Keratinocyte (primary cell): ENCODE results near the gene CLMN. TPM values are rescaled to one million over a fixed set of nuclear protein-coding genes. Genes with fewer than 3 reads are reported as not detected.

Source experiments
- DNase-seq: peaks from one replicate; pipeline ENCODE4 v3.0.0-alpha.2; 2011; ENCODE audit warnings: low read depth, missing footprints, low spot score
- FAIRE-seq: peaks from 2 replicates; lab custom pipeline; 2011; peaks lifted over from hg19 to GRCh38; lab: Jason Lieb, UNC
- H2AFZ ChIP-seq: 2 replicates; pipeline ENCODE4 v1.6.0; 2012; ENCODE audit warnings: low read length, control low read depth, inconsistent platforms; ENCODE audit not compliant: control insufficient read depth
- H3K27ac ChIP-seq: 2 replicates; pipeline ENCODE4 v1.5.1; 2011; ENCODE audit warnings: low read length; ENCODE audit not compliant: control insufficient read depth, insufficient read depth
- H3K27me3 ChIP-seq: 3 replicates; pipeline ENCODE4 v1.6.0; 2011; ENCODE audit warnings: low read length; ENCODE audit not compliant: control insufficient read depth, insufficient read depth; ENCODE audit errors: extremely low read depth
- H3K36me3 ChIP-seq, 2 experiments: 2 replicates in 1 of 2; 3 replicates in 1 of 2; pipeline ENCODE4 v1.5.1; 2011; ENCODE audit warnings: low read length in 2 of 2, mild to moderate bottlenecking in 1 of 2; ENCODE audit not compliant: control insufficient read depth in 2 of 2, insufficient read depth in 2 of 2; ENCODE audit errors: extremely low read depth in 1 of 2
- H3K4me1 ChIP-seq: 3 replicates; pipeline ENCODE4 v1.5.1; 2011; ENCODE audit warnings: low read length; ENCODE audit not compliant: control insufficient read depth, insufficient read depth; ENCODE audit errors: extremely low read depth
- H3K4me2 ChIP-seq: 3 replicates; pipeline ENCODE4 v1.6.0; 2011; ENCODE audit warnings: low read depth, low read length; ENCODE audit not compliant: control insufficient read depth, insufficient read depth; ENCODE audit errors: extremely low read depth
- H3K4me3 ChIP-seq, 3 experiments: fragments of 200-600 bp in 1 of 3; sonication (generic) in 1 of 3; 2 replicates in 2 of 3; 3 replicates in 1 of 3; pipeline ENCODE4 v1.5.1; 2011 to 2016; ENCODE audit warnings: low read length in 3 of 3, mild to moderate bottlenecking in 3 of 3, control low read depth in 2 of 3, inconsistent platforms in 1 of 3, low read depth in 1 of 3, mixed read lengths in 1 of 3, mixed run types in 1 of 3, moderate library complexity in 1 of 3; ENCODE audit not compliant: control insufficient read depth in 2 of 3, insufficient read depth in 2 of 3; ENCODE audit errors: extremely low read depth in 1 of 3
- H3K79me2 ChIP-seq: 2 replicates; pipeline ENCODE4 v1.6.0; 2012; ENCODE audit warnings: low read length; ENCODE audit not compliant: control insufficient read depth, insufficient read depth
- H3K9ac ChIP-seq: 3 replicates; pipeline ENCODE4 v1.6.0; 2011; ENCODE audit warnings: low read length; ENCODE audit not compliant: control insufficient read depth, insufficient read depth; ENCODE audit errors: extremely low read depth
- H3K9me1 ChIP-seq: 3 replicates; pipeline ENCODE4 v1.6.0; 2011; ENCODE audit warnings: low read length; ENCODE audit not compliant: control insufficient read depth, insufficient read depth; ENCODE audit errors: extremely low read depth
- H3K9me3 ChIP-seq: 2 replicates; pipeline ENCODE4 v1.5.1; 2012; ENCODE audit warnings: low read depth, low read length; ENCODE audit not compliant: control insufficient read depth
- H4K20me1 ChIP-seq: 3 replicates; pipeline ENCODE4 v1.6.0; 2011; ENCODE audit warnings: low read length; ENCODE audit not compliant: control insufficient read depth, insufficient read depth; ENCODE audit errors: extremely low read depth
- CTCF ChIP-seq, 3 experiments: IDR thresholded peaks in 1 of 3; conservative IDR thresholded peaks in 1 of 3; optimal IDR thresholded peaks in 1 of 3; 2 replicates in 2 of 3; 3 replicates in 1 of 3; pipeline versions ENCODE3 to v1.5.1; 2011; ENCODE audit warnings: low read length in 3 of 3, mild to moderate bottlenecking in 3 of 3, moderate library complexity in 2 of 3, control low read depth in 1 of 3, inconsistent platforms in 1 of 3; ENCODE audit not compliant: insufficient read depth in 2 of 3; ENCODE audit errors: extremely low read depth in 1 of 3
- EZH2 ChIP-seq: IDR thresholded peaks from one replicate; pipeline ENCODE4 v1.6.1; 2012; ENCODE audit warnings: inconsistent platforms, mild to moderate bottlenecking, low read length, moderate library complexity
- dilution Hi-C: fragments of 300-500 bp; cut with MboI; formaldehyde crosslinking; loops from one replicate; pipeline ENCODE4 v1.7.0; 2020; ENCODE audit warnings: low sequenced_read_pairs; ENCODE audit not compliant: extremely low pct_ligation_motif_present
- polyA plus RNA-seq, 5 experiments: library from polyadenylated mRNA; depleted of rRNA in 3 of 5; stranded (reverse) in 3 of 5; stranded (forward) in 1 of 5; unstranded in 1 of 5; fragments of >200 nt; gene quantifications; 1 replicate in 1 of 5; 2 replicates in 3 of 5; 3 replicates in 1 of 5; pipeline versions ENCODE4 v1.2.1 to v1.2.3, GENCODE V29; 2011 to 2012; ENCODE audit warnings: missing spikeins in 2 of 5, low read depth in 1 of 5, low replicate concordance in 1 of 5

The CLMN gene
- polyA plus RNA-seq, 1 donor (not counting 4 experiments of a cell fraction or from before 2014, with no cell fraction given), result 6.1 TPM

- DNase-seq, result no peak
- no peak overlapping the region for H3K9ac ChIP-seq
- H3K27ac ChIP-seq, result no peak overlapping the region
- H3K4me3 ChIP-seq, result no peak overlapping the region
- no peak overlapping the region for H3K4me2 ChIP-seq
- H3K27me3 ChIP-seq, result no peaks in the 10 kb centered on the region
- FAIRE-seq, result peak; percentile 5
- H3K4me1 ChIP-seq, result peaks cover 10% of the 10 kb centered on the region
- TF ChIP-seq EZH2 (no peak), CTCF (optimal IDR thresholded peaks at IDR 0.05 in 1 of 3, IDR thresholded peaks at IDR 0.05 in 1 of 3, conservative IDR thresholded peaks at IDR 0.05 in 1 of 3; ENCODE audit: extremely low read depth in 1 of 3, insufficient read depth in 2 of 3, low read length in 3 of 3) (no peak)
- dilution Hi-C loops, result no loop called here
- no peaks in the 10 kb centered on the region for H3K9me3 ChIP-seq
- no peak overlapping the region for H2AFZ ChIP-seq
- no peaks in the 10 kb centered on the region for H3K79me2 ChIP-seq
- H3K9me1 ChIP-seq, result no peaks in the 10 kb centered on the region
- no peaks in the 10 kb centered on the region for H3K36me3 ChIP-seq
- no peaks in the 10 kb centered on the region for H4K20me1 ChIP-seq
Observed at GRCh38 chr14:95250140-95250769, 69.5 kb downstream of the CLMN start.

GRCh38 chr14:95248432-95248831 lies 71.3 kb downstream of the CLMN start:
- DNase-seq (no peak), FAIRE-seq (no peak)
- dilution Hi-C loops, result no loop called here
- Histone ChIP-seq H3K27me3 (no peaks in the 10 kb centered on the region), H4K20me1 (no peaks in the 10 kb centered on the region), H3K9me1 (no peaks in the 10 kb centered on the region), H3K36me3 (no peaks in the 10 kb centered on the region), H3K79me2 (no peaks in the 10 kb centered on the region), H3K9me3 (no peaks in the 10 kb centered on the region), H3K27ac (no peak overlapping the region), H3K4me3 (no peak overlapping the region), H3K9ac (no peak overlapping the region), H2AFZ (no peak overlapping the region), H3K4me2 (no peak overlapping the region), H3K4me1 (peaks cover 6% of the 10 kb centered on the region)
- no peak for TF ChIP-seq EZH2
- TF ChIP-seq CTCF (optimal IDR thresholded peaks at IDR 0.05 in 1 of 3, IDR thresholded peaks at IDR 0.05 in 1 of 3, conservative IDR thresholded peaks at IDR 0.05 in 1 of 3; ENCODE audit: extremely low read depth in 1 of 3, insufficient read depth in 2 of 3, low read length in 3 of 3), result no peak
